ENCODE measurements around the gene CEP85.
A peak's percentile ranks its signal among the peaks of the same experiment; 100 is the strongest.
"Not testable (repeated sequence)": the region's sequence is repeated elsewhere in the genome, so short reads cannot be mapped to it uniquely, and the experiment has no call there.

The CEP85 gene

GRCh38 chr1:26305667-26306289 is 71.8 kb downstream of the CEP85 start:
- DNase-seq (ENCODE audit: low read depth), result no peak
- TF ChIP-seq, protein P1, sequence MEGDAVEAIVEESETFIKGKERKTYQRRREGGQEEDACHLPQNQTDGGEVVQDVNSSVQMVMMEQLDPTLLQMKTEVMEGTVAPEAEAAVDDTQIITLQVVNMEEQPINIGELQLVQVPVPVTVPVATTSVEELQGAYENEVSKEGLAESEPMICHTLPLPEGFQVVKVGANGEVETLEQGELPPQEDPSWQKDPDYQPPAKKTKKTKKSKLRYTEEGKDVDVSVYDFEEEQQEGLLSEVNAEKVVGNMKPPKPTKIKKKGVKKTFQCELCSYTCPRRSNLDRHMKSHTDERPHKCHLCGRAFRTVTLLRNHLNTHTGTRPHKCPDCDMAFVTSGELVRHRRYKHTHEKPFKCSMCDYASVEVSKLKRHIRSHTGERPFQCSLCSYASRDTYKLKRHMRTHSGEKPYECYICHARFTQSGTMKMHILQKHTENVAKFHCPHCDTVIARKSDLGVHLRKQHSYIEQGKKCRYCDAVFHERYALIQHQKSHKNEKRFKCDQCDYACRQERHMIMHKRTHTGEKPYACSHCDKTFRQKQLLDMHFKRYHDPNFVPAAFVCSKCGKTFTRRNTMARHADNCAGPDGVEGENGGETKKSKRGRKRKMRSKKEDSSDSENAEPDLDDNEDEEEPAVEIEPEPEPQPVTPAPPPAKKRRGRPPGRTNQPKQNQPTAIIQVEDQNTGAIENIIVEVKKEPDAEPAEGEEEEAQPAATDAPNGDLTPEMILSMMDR (IDR thresholded peaks at IDR 0.05; ENCODE audit: insufficient read depth, low read depth, low read length, missing control alignments), result no peak
- H3K4me3 ChIP-seq (ENCODE audit: low read length), result peak overlapping the region; percentile 92

GRCh38 chr1:26306290-26307229 is 72.6 kb downstream of the CEP85 start, which contains the start of gene UBXN11:
Gene UBXN11, minus strand, starts transcription at chr1:26306636. Its CDS starts 3,753 bp downstream, at chr1:26302883.
- peak within 1 kb of the TSS; percentile 92 for H3K4me3 ChIP-seq (ENCODE audit: low read length)

GRCh38 chr1:26307363-26307781 is 73.4 kb downstream of the CEP85 start:
- no peak for DNase-seq (ENCODE audit: low read depth)
- no peak overlapping the region for H3K4me3 ChIP-seq (ENCODE audit: low read length)
- TF ChIP-seq, protein P1 (IDR thresholded peaks at IDR 0.05; ENCODE audit: insufficient read depth, low read depth, low read length, missing control alignments), result no peak

More at GRCh38 chr1:26306290-26307229, 72.6 kb downstream of the CEP85 start, which contains the start of gene UBXN11:
- DNase-seq (ENCODE audit: low read depth), result peak; percentile 98
- TF ChIP-seq, protein P1 (IDR thresholded peaks at IDR 0.05; ENCODE audit: insufficient read depth, low read depth, low read length, missing control alignments), result no peak

DNA sequence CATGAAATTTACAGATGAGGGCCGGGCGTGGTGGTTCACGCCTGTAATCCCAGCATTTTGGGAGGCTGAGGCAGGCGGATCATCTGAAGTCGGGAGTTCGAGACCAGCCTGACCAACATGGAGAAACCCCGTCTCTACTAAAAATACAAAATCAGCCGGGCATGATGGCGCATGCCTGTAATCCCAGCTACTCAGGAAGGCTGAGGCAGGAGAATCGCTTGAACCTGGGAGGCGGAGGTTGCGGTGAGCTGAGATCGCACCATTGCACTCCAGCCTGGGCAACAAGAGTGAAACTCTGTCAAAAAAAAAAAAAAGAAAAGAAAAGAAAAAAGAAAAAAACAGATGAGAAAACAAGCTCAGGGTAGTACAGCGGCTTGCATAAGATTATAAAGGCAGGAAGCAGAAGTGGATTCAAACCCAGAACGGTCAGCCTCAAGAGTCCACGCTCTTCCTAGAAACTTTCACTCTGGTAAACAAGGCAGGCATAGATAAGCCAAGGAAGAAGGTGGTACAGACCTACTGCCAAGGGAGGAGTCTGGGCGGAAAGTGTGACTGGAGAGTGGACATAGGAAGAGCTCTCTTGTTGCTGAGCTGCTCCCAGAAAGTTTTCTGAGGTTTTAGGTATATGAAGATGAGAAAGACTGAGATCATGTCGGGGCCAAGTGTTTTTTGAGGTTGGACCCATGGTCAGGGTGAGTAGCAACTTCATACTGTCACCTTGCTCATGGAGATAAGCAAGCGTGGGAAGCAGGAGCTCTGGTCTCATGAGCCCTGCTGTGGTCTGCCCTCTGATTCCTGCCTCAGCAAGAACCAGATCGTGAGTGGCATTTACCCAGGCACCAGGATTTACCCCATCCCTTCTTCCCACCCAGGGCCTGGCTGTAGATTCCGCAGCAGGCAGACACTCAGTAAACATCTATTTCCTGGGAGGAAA is 74.2 kb downstream of the CEP85 start:
- H3K4me3 ChIP-seq (ENCODE audit: low read length), result not testable (repeated sequence)

GRCh38 chr1:26314501-26314900 is 80.5 kb downstream of the CEP85 start:
- no peak for DNase-seq (ENCODE audit: low read depth)
- no peak overlapping the region for H3K4me3 ChIP-seq (ENCODE audit: low read length)
- TF ChIP-seq, protein P1 (IDR thresholded peaks at IDR 0.05; ENCODE audit: insufficient read depth, low read depth, low read length, missing control alignments), result no peak

More for the DNA sequence above, 74.2 kb downstream of the CEP85 start:
- DNase-seq (ENCODE audit: low read depth), result not testable (repeated sequence)

- H3K4me3 ChIP-seq (ENCODE audit: low read length), result no peak overlapping the region
These were observed 82.2 kb downstream of the CEP85 start for GRCh38 chr1:26315874-26316850.

More at GRCh38 chr1:26315874-26316850, 82.2 kb downstream of the CEP85 start:
- TF ChIP-seq, protein P1 (IDR thresholded peaks at IDR 0.05; ENCODE audit: insufficient read depth, low read depth, low read length, missing control alignments), result no peak
- DNase-seq (ENCODE audit: low read depth), result no peak
